SK-N-SH (cell line): ENCODE data around the gene LRRTM2. TPM values are rescaled to one million over a fixed set of nuclear protein-coding genes. Genes with fewer than 3 reads are reported as not detected.

Experiments used
- CTCF ChIA-PET: fragments of 300-600, 350-600 bp; formaldehyde crosslinking; extraction: SDS; loops from one replicate; lab custom pipeline; 2021; lab: Yijun Ruan, JAX
- POLR2A ChIA-PET: fragments of 350-600 bp; sonication (Branson Sonifier 250); formaldehyde crosslinking; extraction: SDS; loops from one replicate; lab custom pipeline; 2020; ENCODE audit warnings: antibody characterized with exemption, inconsistent platforms; lab: Yijun Ruan, JAX
- DNase-seq: peaks from one replicate; pipeline ENCODE4 v3.0.0; 2012
- H2AFZ ChIP-seq: fragments of 200-600 bp; sonication (generic); 2 replicates; pipeline ENCODE4 v1.8.1; 2016; ENCODE audit warnings: antibody characterized with exemption, mild to moderate bottlenecking, low read depth
- H3F3A ChIP-seq: fragments of 200-600 bp; sonication (generic); replicated peaks from 2 replicates; pipeline ENCODE3; 2016; ENCODE audit warnings: antibody characterized with exemption, mild to moderate bottlenecking; ENCODE audit not compliant: insufficient read depth
- H3K27ac ChIP-seq, 2 experiments: fragments of 200-500 bp in 1 of 2; fragments of 200-600 bp in 1 of 2; sonication (Bioruptor generic) in 1 of 2; sonication (generic), shearing (Covaris generic) in 1 of 2; 2 replicates each; pipeline versions ENCODE4 v1.5.1 to v1.6.1; 2014 to 2016; ENCODE audit warnings: low read depth in 2 of 2, inconsistent platforms in 1 of 2, low read length in 1 of 2, mild to moderate bottlenecking in 1 of 2, mixed read lengths in 1 of 2
- H3K27me3 ChIP-seq: fragments of 200-600 bp; sonication (generic), shearing (Covaris generic); 2 replicates; pipeline ENCODE4 v1.6.1; 2016; ENCODE audit warnings: mixed run types; ENCODE audit not compliant: insufficient read depth
- H3K36me3 ChIP-seq, 2 experiments: fragments of 200-500 bp in 1 of 2; fragments of 200-600 bp in 1 of 2; sonication (Bioruptor generic) in 1 of 2; sonication (generic) in 1 of 2; replicated peaks in 1 of 2; 2 replicates each; pipeline versions ENCODE3 to v1.5.1; 2014 to 2016; ENCODE audit warnings: low read length in 1 of 2, mild to moderate bottlenecking in 1 of 2; ENCODE audit not compliant: insufficient read depth in 2 of 2, control insufficient read depth in 1 of 2
- H3K4me1 ChIP-seq, 2 experiments: fragments of 200-500 bp in 1 of 2; fragments of 200-600 bp in 1 of 2; sonication (Bioruptor generic) in 1 of 2; sonication (generic), shearing (Covaris generic) in 1 of 2; 2 replicates each; pipeline versions ENCODE4 v1.5.1 to v1.6.1; 2014 to 2016; ENCODE audit warnings: low read depth in 1 of 2, low read length in 1 of 2, mixed run types in 1 of 2; ENCODE audit not compliant: insufficient read depth in 2 of 2, control insufficient read depth in 1 of 2
- H3K4me2 ChIP-seq: fragments of 200-600 bp; sonication (generic), shearing (Covaris generic); 2 replicates; pipeline ENCODE4 v1.6.1; 2017; ENCODE audit warnings: mixed run types
- H3K4me3 ChIP-seq, 2 experiments: fragments of 200-500 bp in 1 of 2; fragments of 200-600 bp in 1 of 2; sonication (Bioruptor generic) in 1 of 2; sonication (generic), shearing (Covaris generic) in 1 of 2; 2 replicates each; pipeline versions ENCODE4 v1.5.1 to v1.8.1; 2014 to 2016; ENCODE audit warnings: low read depth in 2 of 2, inconsistent platforms in 1 of 2, low read length in 1 of 2, mild to moderate bottlenecking in 1 of 2, mixed read lengths in 1 of 2, moderate library complexity in 1 of 2
- H3K79me2 ChIP-seq: fragments of 200-600 bp; sonication (generic); 2 replicates; pipeline ENCODE4 v1.8.1; 2017; ENCODE audit warnings: mild to moderate bottlenecking; ENCODE audit not compliant: insufficient read depth
- H3K9ac ChIP-seq: fragments of 200-600 bp; sonication (generic); 2 replicates; pipeline ENCODE4 v1.6.1; 2017; ENCODE audit warnings: mixed run types
- H3K9me2 ChIP-seq: fragments of 200-600 bp; sonication (generic); 2 replicates; pipeline ENCODE4 v1.6.1; 2017; ENCODE audit warnings: mixed run types
- H3K9me3 ChIP-seq: fragments of 200-600 bp; sonication (generic); 2 replicates; pipeline ENCODE4 v1.6.1; 2017; ENCODE audit warnings: mixed run types, mild to moderate bottlenecking, moderate library complexity
- H4K20me1 ChIP-seq: fragments of 200-600 bp; sonication (generic); 2 replicates; pipeline ENCODE4 v1.6.1; 2017; ENCODE audit warnings: mild to moderate bottlenecking, mixed run types; ENCODE audit not compliant: insufficient read depth
- ELF1 ChIP-seq: IDR thresholded peaks from 2 replicates; pipeline ENCODE4 v1.4.0; 2012
- FOSL2 ChIP-seq: IDR thresholded peaks from 2 replicates; pipeline ENCODE4 v1.4.0; 2012; ENCODE audit warnings: low read depth, mild to moderate bottlenecking, moderate library complexity, borderline replicate concordance
- FOXJ3 ChIP-seq: sonication (generic); formaldehyde crosslinking; IDR thresholded peaks from 2 replicates; pipeline ENCODE4 v1.5.1; 2020; ENCODE audit warnings: mild to moderate bottlenecking, missing genetic modification reagents
- JUND ChIP-seq: IDR thresholded peaks from 2 replicates; pipeline ENCODE4 v1.4.0; 2012
- MEF2A ChIP-seq: IDR thresholded peaks from 2 replicates; pipeline ENCODE4 v1.4.0; 2012; ENCODE audit warnings: low read depth, borderline replicate concordance
- NRF1 ChIP-seq: IDR thresholded peaks from 2 replicates; pipeline ENCODE4 v1.6.1; 2012; ENCODE audit warnings: low read depth, mild to moderate bottlenecking, low read length
- PBX3 ChIP-seq: IDR thresholded peaks from 2 replicates; pipeline ENCODE4; 2012
- POLR2AphosphoS5 ChIP-seq: IDR thresholded peaks from 2 replicates; pipeline ENCODE4 v1.6.1; 2012; ENCODE audit warnings: low read depth, low read length
- REST ChIP-seq: IDR thresholded peaks from 2 replicates; pipeline ENCODE4 v1.6.1; 2012; ENCODE audit warnings: mild to moderate bottlenecking, low read depth, low read length, moderate library complexity
- SMC3 ChIP-seq: IDR thresholded peaks from 2 replicates; pipeline ENCODE4 v1.6.1; 2012; ENCODE audit warnings: low read depth, low read length, improper control_type of control experiment
- TCF12 ChIP-seq: IDR thresholded peaks from 2 replicates; pipeline ENCODE4 v1.4.0; 2012
- TEAD4 ChIP-seq: IDR thresholded peaks from 2 replicates; pipeline ENCODE4 v1.4.0; 2012; ENCODE audit warnings: mild to moderate bottlenecking, borderline replicate concordance; ENCODE audit not compliant: insufficient read depth
- USF2 ChIP-seq: fragments of 150-350 bp; IDR thresholded peaks from 2 replicates; pipeline ENCODE4 v1.6.1; 2017; ENCODE audit warnings: antibody characterized with exemption, low read length, low read depth, borderline replicate concordance
- ZBTB33 ChIP-seq: IDR thresholded peaks from 2 replicates; pipeline ENCODE4 v1.4.0; 2012; ENCODE audit warnings: low read depth, borderline replicate concordance
- WGBS: methylation state at CpG from one replicate; pipeline ENCODE4 v1.1.6; 2017; ENCODE audit warnings: low lambda C conversion rate; 5-methylcytosine and 5-hydroxymethylcytosine counted together
- polyA plus RNA-seq, 3 experiments: library from polyadenylated mRNA; depleted of rRNA; stranded (reverse); fragments of >200 nt; gene quantifications; 2 replicates each; pipeline ENCODE4 v1.2.3, GENCODE V29; 2012

LRRTM2 gene
- polyA plus RNA-seq, 1 of the 3 experiments (the other 2 are of a cell fraction), result 0.38 TPM

- CTCF ChIA-PET, result interaction anchor here (0.8 to 1.4 kb wide), 11 partner anchors 12 to 392 kb away, joined by 3 to 6 read pairs (median 3); no protein-coding TSS in a partner anchor
- Histone ChIP-seq H3F3A (peaks cover 27% of the 10 kb centered on the region), H3K9me3 (no peaks in the 10 kb centered on the region), H3K36me3 (peaks cover 0 to 1% of the 10 kb centered on the region in 2 experiments), H3K4me1 (peaks cover 43 to 44% of the 10 kb centered on the region in 2 experiments), H3K9ac (no peak overlapping the region; the same call in 1 of the 2 replicates), H3K27me3 (no peaks in the 10 kb centered on the region), H3K79me2 (peaks cover 96% of the 10 kb centered on the region), H3K9me2 (no peaks in the 10 kb centered on the region), H2AFZ (no peak overlapping the region), H3K27ac (peak overlapping the region; percentile 39 to 62; a peak in 3 of 4 replicates), H3K4me3 (no peak overlapping the region), H3K4me2 (peak overlapping the region; percentile 22; the same call in 1 of the 2 replicates), H4K20me1 (peaks cover 88% of the 10 kb centered on the region)
- no peak for TF ChIP-seq FOSL2
- TF ChIP-seq FOXJ3 (CRISPR knock-in tag), result no peak
- TF ChIP-seq TEAD4, result no peak
- TF ChIP-seq NRF1, result no peak
- no peak for TF ChIP-seq SMC3
- TF ChIP-seq PBX3, result no peak
- no peak for TF ChIP-seq ZBTB33
- no peak for TF ChIP-seq JUND
- TF ChIP-seq MEF2A, result no peak
- no peak for TF ChIP-seq ELF1
- TF ChIP-seq REST, result no peak
- no peak for TF ChIP-seq POLR2AphosphoS5
- no peak for TF ChIP-seq TCF12
- TF ChIP-seq USF2, result no peak
- WGBS, result 52% methylated on average over 3 of the region's 3 CpGs
- peak; percentile 21 for DNase-seq
- POLR2A ChIA-PET, result interaction anchor here (0.6 kb wide), 1 partner anchor 533 kb away, joined by 3 read pairs; no protein-coding TSS in a partner anchor
Observed at GRCh38 chr5:138870611-138871010, 4.5 kb downstream of the LRRTM2 start.
